HG02678 (cell line): ENCODE results near the gene B3GNT8.
"Not testable (repeated sequence)": the region's sequence is repeated elsewhere in the genome, so short reads cannot be mapped to it uniquely, and the experiment has no call there.

Source experiments
- ATAC-seq: cut with Tn5 transposase; IDR thresholded peaks from one replicate; pipeline ENCODE4 v1.9.1; 2021; ENCODE audit warnings: mild to moderate bottlenecking, moderate library complexity; ENCODE audit not compliant: unreplicated experiment

The B3GNT8 gene

GRCh38 chr19:41397086-41398049 lies 29.8 kb downstream of the B3GNT8 start, which contains the start of the genes BCKDHA and EXOSC5:
Gene BCKDHA (plus strand): TSS chr19:41397818. CDS start chr19:41397828, 10 bp downstream.
Gene EXOSC5 (minus strand): TSS chr19:41397359. CDS start chr19:41397328, 31 bp downstream.
- peak; percentile 89 for ATAC-seq

- no peak for ATAC-seq
These were observed 31.8 kb downstream of the B3GNT8 start for GRCh38 chr19:41395355-41395754.

- ATAC-seq: no peak
These were observed 34.4 kb downstream of the B3GNT8 start for GRCh38 chr19:41392775-41393174.

GRCh38 chr19:41391618-41392017 lies 35.6 kb downstream of the B3GNT8 start:
- ATAC-seq: no peak

- no peak for ATAC-seq
These were observed 40.7 kb downstream of the B3GNT8 start for GRCh38 chr19:41386442-41386841.

- ATAC-seq: no peak
These were observed 42.8 kb downstream of the B3GNT8 start for GRCh38 chr19:41384351-41384750.

- not testable (repeated sequence) for ATAC-seq
These were observed 45.6 kb downstream of the B3GNT8 start for GRCh38 chr19:41381536-41381935.

GRCh38 chr19:41377977-41378709 lies 49.0 kb downstream of the B3GNT8 start:
- ATAC-seq: peak; percentile 71

- ATAC-seq: no peak
These were observed 50.2 kb downstream of the B3GNT8 start for GRCh38 chr19:41376998-41377365.

- ATAC-seq: no peak
These were observed 50.8 kb downstream of the B3GNT8 start, which contains the start of gene TMEM91 for GRCh38 chr19:41376241-41376997. Gene TMEM91 (plus strand): TSS chr19:41376533. CDS start chr19:41378310, 1,777 bp downstream.
